GM13976 (cell line): ENCODE results near the gene PSMC3.

Source experiments
- DNase-seq: peaks from one replicate; pipeline ENCODE4 v3.0.0; 2012; ENCODE audit warnings: low spot score
- in situ Hi-C: fragments of 300-500 bp; cut with MboI; formaldehyde crosslinking; loops from one replicate; pipeline ENCODE4 v1.12.0; 2022; ENCODE audit warnings: low sequenced_read_pairs, mixed read lengths, inconsistent platforms; ENCODE audit not compliant: unreplicated experiment
- TF ChIP-seq, protein P1 (sequence below): IDR thresholded peaks from 2 replicates; pipeline ENCODE4 v1.5.1; 2012; ENCODE audit warnings: borderline replicate concordance, mild to moderate bottlenecking; ENCODE audit not compliant: insufficient read depth; ENCODE audit errors: extremely low read depth, missing control alignments, control extremely low read depth

PSMC3 gene

DNA sequence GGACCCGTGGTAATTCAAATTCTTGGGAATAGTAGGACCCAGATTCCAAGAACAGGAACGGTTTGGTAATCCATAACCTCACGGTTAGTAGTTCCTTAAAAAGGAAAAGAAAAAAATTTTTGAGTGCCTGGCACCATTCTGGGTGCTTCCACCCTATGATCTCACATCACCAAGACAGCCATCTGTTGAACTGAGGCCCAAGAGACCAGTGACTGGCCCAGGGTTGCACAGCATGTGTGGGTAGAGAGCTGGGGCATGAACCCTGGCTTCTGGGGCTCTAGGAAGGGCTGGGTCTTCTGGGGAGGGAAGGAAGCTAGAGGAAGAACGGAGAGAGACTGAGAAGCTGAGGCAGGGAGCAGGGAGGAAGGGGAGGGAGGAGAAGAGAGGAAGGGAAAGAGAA, 43.2 kb downstream of the PSMC3 start:
- in situ Hi-C loops, result no loop called here
- TF ChIP-seq, protein P1, sequence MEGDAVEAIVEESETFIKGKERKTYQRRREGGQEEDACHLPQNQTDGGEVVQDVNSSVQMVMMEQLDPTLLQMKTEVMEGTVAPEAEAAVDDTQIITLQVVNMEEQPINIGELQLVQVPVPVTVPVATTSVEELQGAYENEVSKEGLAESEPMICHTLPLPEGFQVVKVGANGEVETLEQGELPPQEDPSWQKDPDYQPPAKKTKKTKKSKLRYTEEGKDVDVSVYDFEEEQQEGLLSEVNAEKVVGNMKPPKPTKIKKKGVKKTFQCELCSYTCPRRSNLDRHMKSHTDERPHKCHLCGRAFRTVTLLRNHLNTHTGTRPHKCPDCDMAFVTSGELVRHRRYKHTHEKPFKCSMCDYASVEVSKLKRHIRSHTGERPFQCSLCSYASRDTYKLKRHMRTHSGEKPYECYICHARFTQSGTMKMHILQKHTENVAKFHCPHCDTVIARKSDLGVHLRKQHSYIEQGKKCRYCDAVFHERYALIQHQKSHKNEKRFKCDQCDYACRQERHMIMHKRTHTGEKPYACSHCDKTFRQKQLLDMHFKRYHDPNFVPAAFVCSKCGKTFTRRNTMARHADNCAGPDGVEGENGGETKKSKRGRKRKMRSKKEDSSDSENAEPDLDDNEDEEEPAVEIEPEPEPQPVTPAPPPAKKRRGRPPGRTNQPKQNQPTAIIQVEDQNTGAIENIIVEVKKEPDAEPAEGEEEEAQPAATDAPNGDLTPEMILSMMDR, result no peak
- DNase-seq, result no peak

DNA sequence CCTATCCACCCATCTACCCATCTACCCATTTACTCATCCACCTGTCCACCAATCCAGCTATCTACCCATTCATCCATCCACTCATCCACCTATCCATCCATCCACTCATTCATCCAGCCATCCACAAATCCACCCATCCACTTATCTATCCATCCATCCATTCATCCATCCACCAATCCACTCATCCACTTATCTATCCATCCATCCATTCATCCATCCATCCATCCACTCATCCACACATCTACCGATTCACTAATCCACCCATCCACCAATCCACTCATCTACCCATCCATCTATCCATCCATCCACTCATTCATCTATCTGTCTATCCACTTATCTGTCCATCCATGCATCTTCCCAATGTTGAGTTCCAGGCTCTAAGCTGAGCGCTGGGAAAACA, 46.2 kb downstream of the PSMC3 start:
- in situ Hi-C loops, result no loop called here
- no peak for DNase-seq
- TF ChIP-seq, protein P1, result no peak

DNA sequence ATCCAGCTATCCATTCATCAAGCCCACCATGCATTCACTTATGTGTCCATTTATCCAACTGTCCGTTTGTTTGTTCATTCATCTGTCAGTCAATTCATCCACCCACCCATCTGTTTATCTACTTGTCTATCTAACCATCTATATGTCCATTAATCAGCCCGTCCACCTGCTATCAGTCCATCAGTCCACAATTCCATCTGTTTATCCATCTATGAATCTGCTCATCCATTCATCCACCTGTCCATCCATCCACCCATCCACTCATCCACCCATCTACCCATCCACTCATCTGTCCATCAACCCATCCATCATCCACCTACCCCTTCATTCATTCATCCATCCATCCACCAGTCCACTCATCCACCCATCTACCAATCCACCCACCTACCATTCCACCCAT, 46.9 kb downstream of the PSMC3 start:
- in situ Hi-C loops, result no loop called here
- TF ChIP-seq, protein P1, result no peak
- no peak for DNase-seq

- in situ Hi-C loops, result no loop called here
- TF ChIP-seq, protein P1, result no peak
- DNase-seq, result no peak
Measured at GRCh38 chr11:47378836-47379170, 47.4 kb downstream of the PSMC3 start.

DNA sequence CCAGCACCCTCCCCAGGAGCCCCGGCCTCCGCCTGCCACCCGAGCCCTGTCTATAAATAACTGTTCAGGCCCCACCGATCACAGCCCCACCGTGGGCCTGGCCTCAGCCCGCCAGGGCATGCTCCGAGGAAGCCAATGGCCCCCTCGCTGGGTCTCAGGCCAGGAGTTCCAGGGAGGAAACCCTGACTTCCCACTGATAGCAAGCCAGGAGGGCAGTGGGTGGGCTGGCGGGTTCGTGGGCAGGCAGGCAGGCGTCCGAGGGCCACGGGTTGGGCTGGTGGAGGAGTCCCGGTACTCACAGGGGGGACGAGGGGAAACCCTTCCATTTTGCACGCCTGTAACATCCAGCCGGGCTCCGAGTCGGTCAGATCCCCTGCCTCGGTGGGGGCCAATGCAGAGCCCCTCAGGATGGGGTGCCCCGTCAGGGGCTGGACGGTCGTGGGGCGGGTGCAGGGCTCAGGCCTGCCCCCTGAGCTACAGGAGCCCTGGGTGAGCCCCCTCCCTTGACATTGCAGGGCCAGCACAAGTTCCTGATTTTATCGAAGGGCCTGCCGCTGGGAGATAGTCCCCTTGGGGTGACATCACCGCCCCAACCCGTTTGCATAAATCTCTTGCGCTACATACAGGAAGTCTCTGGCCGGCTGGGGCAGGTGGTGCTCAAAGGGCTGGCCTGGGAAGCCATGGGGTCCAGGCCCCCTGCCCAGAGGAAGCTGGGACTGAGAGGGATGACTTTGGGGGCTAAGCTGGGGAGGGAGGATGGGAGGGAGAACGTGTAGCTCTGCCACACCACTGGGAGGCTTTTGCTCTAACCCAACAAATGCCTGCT, 48.0 kb downstream of the PSMC3 start, which contains the start of gene SPI1:
Gene SPI1, minus strand, starts transcription at position 538 of the 826 bp plus-strand sequence. Its CDS starts 194 bp downstream, at position 344.
- TF ChIP-seq, protein P1, result no peak
- in situ Hi-C loops, result no loop called here
- peak; percentile 90 for DNase-seq

- TF ChIP-seq, protein P1, result no peak
- peak; percentile 55 for DNase-seq
- in situ Hi-C loops, result no loop called here
Measured at GRCh38 chr11:47377571-47378009, 48.6 kb downstream of the PSMC3 start.
